NOMO-1 (cell line): ENCODE results near the gene ABCE1.

Source experiments
- DNase-seq, 2 experiments: peaks; one replicate each; lab custom pipeline; 2025; ENCODE audit not compliant: unreplicated experiment in 2 of 2; lab: John Stamatoyannopoulos, UW

The ABCE1 gene

DNA sequence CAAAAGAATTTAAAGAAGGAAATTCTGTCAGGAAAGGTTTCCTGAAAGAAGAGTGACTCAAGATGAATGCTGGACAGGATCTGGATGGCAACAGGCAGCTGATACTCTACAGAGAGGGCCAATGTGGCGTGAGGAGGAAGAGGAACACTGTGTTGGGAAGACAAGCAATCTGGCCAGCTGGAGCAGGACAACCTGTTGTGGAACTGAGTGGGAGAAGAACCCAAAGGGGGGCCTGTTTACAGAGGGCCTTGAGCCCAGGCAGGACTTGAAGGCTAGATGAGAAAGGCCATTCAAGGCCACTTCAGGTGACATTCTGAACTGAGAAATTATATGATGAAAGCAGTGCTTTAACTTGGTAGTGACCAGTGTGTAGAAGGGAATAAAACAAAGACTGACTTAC lies 73.8 kb downstream of the ABCE1 start:
- DNase-seq = no peak

DNA sequence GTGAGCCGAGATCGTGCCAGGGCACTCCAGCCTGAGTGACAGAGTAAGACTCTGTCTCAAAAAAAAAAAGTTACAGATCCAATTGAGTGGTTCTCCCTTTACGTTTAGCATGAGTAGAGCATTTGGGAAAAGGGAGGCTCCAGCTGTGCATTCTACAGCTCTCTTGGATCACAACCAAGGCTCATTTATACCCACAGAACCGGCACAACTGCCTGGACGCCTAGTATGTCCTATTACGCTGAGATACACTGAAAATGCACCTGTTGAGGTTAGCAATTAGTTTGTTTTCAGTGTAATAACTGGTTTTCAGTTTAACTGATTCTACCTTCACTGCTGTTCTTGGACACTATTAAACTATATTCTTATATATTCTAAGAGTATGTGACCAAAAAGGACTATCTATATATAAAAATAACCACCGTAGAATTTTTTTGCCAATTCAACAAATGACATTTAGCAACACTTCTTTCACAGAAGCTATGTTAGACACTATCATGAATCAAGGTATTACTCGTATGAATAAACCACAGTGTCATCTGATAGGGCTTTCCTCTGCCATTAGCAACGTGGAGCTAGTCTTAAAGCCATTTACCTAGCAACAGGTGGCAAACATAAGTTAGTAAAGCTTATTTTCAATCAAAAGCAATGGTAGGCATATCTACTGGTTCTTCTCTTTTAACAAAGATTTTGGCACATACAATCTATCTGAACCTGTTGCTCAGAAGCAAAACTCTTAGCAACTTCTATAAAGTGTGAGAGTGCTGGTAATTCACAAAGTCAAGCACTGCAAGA lies 78.7 kb downstream of the ABCE1 start:
- DNase-seq = no peak

DNA sequence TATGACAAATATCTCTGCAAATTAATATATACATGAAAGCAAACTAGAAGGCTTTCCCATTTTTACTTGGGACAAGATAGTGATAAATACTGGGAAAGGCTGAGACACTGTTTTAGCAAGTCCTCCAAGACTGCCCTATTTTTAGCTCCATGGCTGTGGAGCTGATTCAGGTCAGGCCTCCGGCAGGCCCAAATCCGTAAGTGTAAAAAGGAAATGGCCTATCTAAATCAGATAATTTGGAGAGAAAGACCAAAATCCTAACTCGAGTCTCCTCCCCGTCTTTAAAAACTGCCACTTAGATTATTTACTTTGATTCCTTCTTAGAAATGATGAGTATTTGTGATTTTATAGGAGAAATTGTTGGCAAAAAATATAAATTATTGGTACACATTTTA lies 79.4 kb downstream of the ABCE1 start:
- DNase-seq = peak in 1 of 2 experiments; percentile 72

GRCh38 chr4:145177906-145178538 lies 79.9 kb downstream of the ABCE1 start:
- peak; percentile 57 to 72 for DNase-seq

DNA sequence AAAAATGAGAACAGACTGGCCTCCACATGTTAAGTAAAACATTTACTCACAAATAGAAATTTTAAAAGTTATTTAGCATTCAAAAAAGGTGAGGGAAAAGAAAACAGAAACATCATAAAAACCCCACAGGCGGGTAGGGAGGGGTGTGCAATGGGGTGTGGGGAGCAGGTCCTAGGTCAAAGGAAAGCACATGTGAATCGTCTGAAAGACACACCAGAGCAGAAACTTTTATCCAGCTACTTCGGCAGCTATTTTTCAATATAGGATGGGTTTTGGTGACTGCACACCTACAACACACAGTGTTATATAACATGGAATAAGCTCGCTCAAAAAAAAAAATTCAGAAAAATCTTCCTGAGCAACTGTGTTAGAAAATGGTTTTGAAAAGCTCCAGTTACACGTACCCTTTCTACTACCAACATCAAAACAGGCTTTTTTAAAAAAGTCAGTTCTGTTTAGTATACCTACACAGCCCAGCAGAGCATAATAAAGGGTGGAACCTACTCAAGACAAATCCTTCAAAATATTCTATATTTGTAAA lies 80.7 kb downstream of the ABCE1 start:
- DNase-seq = no peak
